ENCODE measurements around the gene ADGRL1. TPM values are rescaled to one million over a fixed set of nuclear protein-coding genes. Genes with fewer than 3 reads are reported as not detected.
"Not testable (repeated sequence)": the region's sequence is repeated elsewhere in the genome, so short reads cannot be mapped to it uniquely, and the experiment has no call there.

Gene ADGRL1
- total RNA-seq, 1 experiment from 2014 or later = 88.6 TPM

- peak; percentile 50 for ATAC-seq
- H3K9me3 ChIP-seq (ENCODE audit: control insufficient read depth in 1 of 2, insufficient read depth in 1 of 2, low read depth in 1 of 2, low read length in 2 of 2) = no peaks in the 10 kb centered on the region
- H3K4me1 ChIP-seq (ENCODE audit: control insufficient read depth in 1 of 2, insufficient read depth in 2 of 2, low read length in 2 of 2) = peaks cover 6 to 17% of the 10 kb centered on the region in 2 experiments; a peak in 3 of 4 replicates
- no peaks in the 10 kb centered on the region for H3K27me3 ChIP-seq (ENCODE audit: insufficient read depth, low read length)
- H3K27ac ChIP-seq (ENCODE audit: low read depth, low read length) = peak overlapping the region; percentile 58
- H3K36me3 ChIP-seq (ENCODE audit: control insufficient read depth in 1 of 2, insufficient read depth in 2 of 2, low read length in 2 of 2) = no peaks in the 10 kb centered on the region
- H3K9me2 ChIP-seq (ENCODE audit: insufficient read depth) = no peaks in the 10 kb centered on the region
- peak overlapping the region; percentile 53 for H3K9ac ChIP-seq (ENCODE audit: low read length)
- CTCF ChIA-PET = no interaction called here
- no peak overlapping the region for H2AFZ ChIP-seq (ENCODE audit: low read depth, low read length, poor library complexity, severe bottlenecking)
- H3K79me2 ChIP-seq (ENCODE audit: insufficient read depth, low read length) = no peaks in the 10 kb centered on the region
- BruUV-seq (replicated peaks) = no TSS peak
- no peaks in the 10 kb centered on the region for H4K20me1 ChIP-seq (ENCODE audit: insufficient read depth)
- peak overlapping the region; percentile 43 to 50 for H3K4me3 ChIP-seq (replicated peaks in 1 of 2; ENCODE audit: low read depth in 1 of 2, low read length in 2 of 2)
- peak overlapping the region; percentile 68 for H3K4me2 ChIP-seq (ENCODE audit: low read length)
- TF ChIP-seq JUND (IDR thresholded peaks at IDR 0.05) = no peak
- TF ChIP-seq ELF1 (IDR thresholded peaks at IDR 0.05; ENCODE audit: borderline replicate concordance, low read depth) = no peak
- TF ChIP-seq YY1 (IDR thresholded peaks at IDR 0.05; ENCODE audit: extremely low read depth, insufficient replicate concordance, low read depth, low read length) = peak; percentile 86
- POLR2A ChIA-PET = interaction anchor here (1.2 kb wide), 1 partner anchor 263 kb away, joined by 3 read pairs; no protein-coding TSS in a partner anchor
- RAD21 ChIA-PET (ENCODE audit: low non-redundant PET in 1 of 2, low total read pairs in 2 of 2, uncharacterized antibody in 2 of 2, unreplicated experiment in 2 of 2) = no interaction called here
- DNase-seq (ENCODE audit: low read depth, low spot score) = no peak
- intact Hi-C loops (cut with micrococcal nuclease) = no loop called here
Measured at GRCh38 chr19:14248578-14249011, 42.6 kb upstream of the ADGRL1 start.

GRCh38 chr19:14247548-14248471, 41.8 kb upstream of the ADGRL1 start:
- H3K9me3 ChIP-seq (ENCODE audit: control insufficient read depth in 1 of 2, insufficient read depth in 1 of 2, low read depth in 1 of 2, low read length in 2 of 2); intact Hi-C loops (cut with micrococcal nuclease); RAD21 ChIA-PET (ENCODE audit: low non-redundant PET in 1 of 2, low total read pairs in 2 of 2, uncharacterized antibody in 2 of 2, unreplicated experiment in 2 of 2); H3K36me3 ChIP-seq (ENCODE audit: control insufficient read depth in 1 of 2, insufficient read depth in 2 of 2, low read length in 2 of 2); DNase-seq (ENCODE audit: low read depth, low spot score); H3K27me3 ChIP-seq (ENCODE audit: insufficient read depth, low read length); H3K9me2 ChIP-seq (ENCODE audit: insufficient read depth); H4K20me1 ChIP-seq (ENCODE audit: insufficient read depth); H3K79me2 ChIP-seq (ENCODE audit: insufficient read depth, low read length): not testable (repeated sequence)
- ATAC-seq = peak; percentile 56
- TSS peak; percentile 79 for BruUV-seq (replicated peaks)
- peak overlapping the region; percentile 72 for H3K27ac ChIP-seq (ENCODE audit: low read depth, low read length)
- POLR2A ChIA-PET = interaction anchor here (0.7 to 1.2 kb wide), 4 partner anchors 9 to 264 kb away, joined by 3 read pairs; no protein-coding TSS in a partner anchor
- peaks cover 6 to 17% of the 10 kb centered on the region in 2 experiments; a peak in 3 of 4 replicates for H3K4me1 ChIP-seq (ENCODE audit: control insufficient read depth in 1 of 2, insufficient read depth in 2 of 2, low read length in 2 of 2)
- H2AFZ ChIP-seq (ENCODE audit: low read depth, low read length, poor library complexity, severe bottlenecking) = peak overlapping the region; percentile 90
- peak overlapping the region; percentile 56 for H3K9ac ChIP-seq (ENCODE audit: low read length)
- peak; percentile 64 for TF ChIP-seq TCF7L2 (IDR thresholded peaks at IDR 0.05; ENCODE audit: borderline replicate concordance, extremely low read depth, insufficient read depth, insufficient read length)
- CTCF ChIA-PET = interaction anchor here (0.8 to 0.9 kb wide), 2 partner anchors 27 to 158 kb away, joined by 4 read pairs; no protein-coding TSS in a partner anchor
- H3K4me3 ChIP-seq (replicated peaks in 1 of 2; ENCODE audit: low read depth in 1 of 2, low read length in 2 of 2) = peak overlapping the region; percentile 43 to 54
- H3K4me2 ChIP-seq (ENCODE audit: low read length) = peak overlapping the region; percentile 75

DNA sequence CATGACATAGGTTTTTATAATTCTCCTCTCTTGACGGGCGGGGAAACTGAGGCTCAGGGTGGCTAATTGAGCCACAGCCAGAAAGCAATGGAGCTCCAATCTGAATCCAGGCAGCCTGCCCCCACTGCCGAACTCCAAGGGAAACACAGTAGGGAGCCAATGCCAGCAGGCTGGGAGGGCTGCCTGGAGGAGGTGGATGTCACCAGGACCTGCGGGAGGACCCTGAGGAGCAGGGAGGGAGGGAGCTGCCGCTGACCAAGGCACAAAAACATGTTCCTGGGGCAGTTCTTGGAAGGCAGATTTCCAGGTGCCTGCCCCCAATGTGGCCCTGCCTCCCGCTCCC, 41.2 kb upstream of the ADGRL1 start:
- H3K36me3 ChIP-seq (ENCODE audit: control insufficient read depth in 1 of 2, insufficient read depth in 2 of 2, low read length in 2 of 2); H4K20me1 ChIP-seq (ENCODE audit: insufficient read depth); DNase-seq (ENCODE audit: low read depth, low spot score); H2AFZ ChIP-seq (ENCODE audit: low read depth, low read length, poor library complexity, severe bottlenecking); H3K79me2 ChIP-seq (ENCODE audit: insufficient read depth, low read length); H3K9me3 ChIP-seq (ENCODE audit: control insufficient read depth in 1 of 2, insufficient read depth in 1 of 2, low read depth in 1 of 2, low read length in 2 of 2); BruUV-seq (replicated peaks); intact Hi-C loops (cut with micrococcal nuclease); H3K9me2 ChIP-seq (ENCODE audit: insufficient read depth); RAD21 ChIA-PET (ENCODE audit: low non-redundant PET in 1 of 2, low total read pairs in 2 of 2, uncharacterized antibody in 2 of 2, unreplicated experiment in 2 of 2); H3K27me3 ChIP-seq (ENCODE audit: insufficient read depth, low read length): not testable (repeated sequence)
- Histone ChIP-seq H3K4me2 (ENCODE audit: low read length) (peak overlapping the region; percentile 75), H3K9ac (ENCODE audit: low read length) (peak overlapping the region; percentile 56), H3K4me1 (ENCODE audit: control insufficient read depth in 1 of 2, insufficient read depth in 2 of 2, low read length in 2 of 2) (peaks cover 6 to 17% of the 10 kb centered on the region in 2 experiments; a peak in 3 of 4 replicates), H3K4me3 (replicated peaks in 1 of 2; ENCODE audit: low read depth in 1 of 2, low read length in 2 of 2) (peak overlapping the region; percentile 43 to 54), H3K27ac (ENCODE audit: low read depth, low read length) (peak overlapping the region; percentile 72)
- ChIA-PET CTCF (interaction anchor here (0.8 to 0.9 kb wide), 2 partner anchors 26 to 158 kb away, joined by 4 read pairs; no protein-coding TSS in a partner anchor), POLR2A (interaction anchor here (0.7 to 1.2 kb wide), 4 partner anchors 10 to 264 kb away, joined by 3 read pairs; no protein-coding TSS in a partner anchor)
- peak; percentile 30; the same call in 1 of the 2 replicates for ATAC-seq

GRCh38 chr19:14244393-14244792, 38.4 kb upstream of the ADGRL1 start:
- H3K9me3 ChIP-seq (ENCODE audit: control insufficient read depth in 1 of 2, insufficient read depth in 1 of 2, low read depth in 1 of 2, low read length in 2 of 2); BruUV-seq (replicated peaks); H3K27me3 ChIP-seq (ENCODE audit: insufficient read depth, low read length); H3K9ac ChIP-seq (ENCODE audit: low read length); H3K27ac ChIP-seq (ENCODE audit: low read depth, low read length); CTCF ChIA-PET; H3K4me2 ChIP-seq (ENCODE audit: low read length); H3K36me3 ChIP-seq (ENCODE audit: control insufficient read depth in 1 of 2, insufficient read depth in 2 of 2, low read length in 2 of 2); ATAC-seq; intact Hi-C loops (cut with micrococcal nuclease); H3K79me2 ChIP-seq (ENCODE audit: insufficient read depth, low read length); DNase-seq (ENCODE audit: low read depth, low spot score); H3K4me3 ChIP-seq (replicated peaks in 1 of 2; ENCODE audit: low read depth in 1 of 2, low read length in 2 of 2); RAD21 ChIA-PET (ENCODE audit: low non-redundant PET in 1 of 2, low total read pairs in 2 of 2, uncharacterized antibody in 2 of 2, unreplicated experiment in 2 of 2); H2AFZ ChIP-seq (ENCODE audit: low read depth, low read length, poor library complexity, severe bottlenecking); H4K20me1 ChIP-seq (ENCODE audit: insufficient read depth); POLR2A ChIA-PET; H3K9me2 ChIP-seq (ENCODE audit: insufficient read depth): not testable (repeated sequence)
- peaks cover 6 to 16% of the 10 kb centered on the region in 2 experiments; a peak in 3 of 4 replicates for H3K4me1 ChIP-seq (ENCODE audit: control insufficient read depth in 1 of 2, insufficient read depth in 2 of 2, low read length in 2 of 2)
